K562 (cell line): ENCODE data around the gene ZSWIM9. TPM values are rescaled to one million over a fixed set of nuclear protein-coding genes. Genes with fewer than 3 reads are reported as not detected.

Source experiments
- ATAC-seq: fragments of 200-7000 bp; cut with Tn5 transposase; 3 replicates; pipeline ENCODE4 v1.9.1; 2020; ENCODE audit warnings: moderate library complexity
- BruUV-seq: library from RNA; stranded (reverse); fragments of 400-500 nt; replicated peaks from 2 replicates; lab custom pipeline; 2021; lab: Mats Ljungman, UMichigan
- CTCF ChIA-PET: fragments of 300-600 bp; formaldehyde crosslinking; extraction: SDS; loops from one replicate; lab custom pipeline; 2021; ENCODE audit warnings: low intra/inter-chr PET ratio; lab: Yijun Ruan, JAX
- POLR2A ChIA-PET: fragments of 300-600, 350-650 bp; sonication (Branson Sonifier 250); formaldehyde crosslinking; extraction: SDS; loops from one replicate; lab custom pipeline; 2021; ENCODE audit warnings: antibody characterized with exemption, inconsistent platforms; lab: Yijun Ruan, JAX
- DNase-seq, 4 experiments: peaks; one replicate each; pipeline versions ENCODE4 v3.0.0 to v3.0.0-alpha.2; 2011 to 2018; ENCODE audit warnings: low spot score in 3 of 4, mixed read lengths in 3 of 4; ENCODE audit errors: extremely low read depth in 1 of 4
- FAIRE-seq: peaks from 2 replicates; lab custom pipeline; 2011; peaks lifted over from hg19 to GRCh38; lab: Jason Lieb, UNC
- H2AFZ ChIP-seq: 2 replicates; pipeline ENCODE4 v1.6.0; 2011; ENCODE audit warnings: low read depth, low read length, control low read depth, inconsistent platforms
- H3K27ac ChIP-seq: fragments of 200-600 bp; 3 replicates; pipeline ENCODE4 v1.8.0; 2011; ENCODE audit warnings: low read depth, mild to moderate bottlenecking, control low read depth, inconsistent platforms, low read length, moderate library complexity, mixed read lengths; ENCODE audit errors: extremely low read depth
- H3K27me3 ChIP-seq, 2 experiments: fragments of 300-600 bp in 1 of 2; 2 replicates in 1 of 2; 3 replicates in 1 of 2; pipeline versions ENCODE4 v1.6.0 to v1.8.0; 2011; ENCODE audit warnings: inconsistent platforms in 2 of 2, low read length in 2 of 2, mild to moderate bottlenecking in 1 of 2, mixed read lengths in 1 of 2, moderate library complexity in 1 of 2; ENCODE audit not compliant: control insufficient read depth in 2 of 2, insufficient read depth in 2 of 2
- H3K36me3 ChIP-seq: fragments of 300-600 bp; 3 replicates; pipeline ENCODE4 v1.8.0; 2011; ENCODE audit warnings: mild to moderate bottlenecking, low read length, inconsistent platforms; ENCODE audit not compliant: control insufficient read depth, insufficient read depth
- H3K4me1 ChIP-seq, 2 experiments: fragments of 200-600 bp in 1 of 2; replicated peaks in 1 of 2; 2 replicates in 1 of 2; 3 replicates in 1 of 2; pipeline versions ENCODE4 v1.5.1 to v1.8.0; 2011; ENCODE audit warnings: inconsistent platforms in 2 of 2, low read length in 2 of 2, mild to moderate bottlenecking in 1 of 2, mixed read lengths in 1 of 2, moderate library complexity in 1 of 2; ENCODE audit not compliant: control insufficient read depth in 2 of 2, insufficient read depth in 2 of 2
- H3K4me2 ChIP-seq: 2 replicates; pipeline ENCODE4 v1.6.1; 2011; ENCODE audit warnings: low read length, control low read depth, inconsistent platforms, mixed read lengths; ENCODE audit not compliant: insufficient read depth
- H3K4me3 ChIP-seq: fragments of 200-600 bp; sonication (generic), shearing (Covaris generic); 2 replicates; pipeline ENCODE4 v1.5.1; 2016; ENCODE audit warnings: control low read depth, inconsistent platforms
- H3K79me2 ChIP-seq: fragments of 200-600 bp; 3 replicates; pipeline ENCODE4 v1.8.0; 2011; ENCODE audit warnings: low read length, inconsistent platforms; ENCODE audit not compliant: control insufficient read depth, insufficient read depth
- H3K9ac ChIP-seq, 2 experiments: 2 replicates each; pipeline versions ENCODE4 v1.6.0 to v1.6.1; 2011; ENCODE audit warnings: low read depth in 2 of 2, low read length in 2 of 2, control low read depth in 1 of 2, inconsistent platforms in 1 of 2, mild to moderate bottlenecking in 1 of 2, mixed read lengths in 1 of 2; ENCODE audit not compliant: insufficient read depth in 1 of 2
- H3K9me1 ChIP-seq: one replicate; pipeline ENCODE4 v1.6.0; 2011; ENCODE audit warnings: inconsistent platforms, mild to moderate bottlenecking, low read length, moderate library complexity; ENCODE audit not compliant: control insufficient read depth, insufficient read depth
- H3K9me3 ChIP-seq: replicated peaks from 2 replicates; pipeline ENCODE4 v1.5.1; 2011; ENCODE audit warnings: low read depth, low read length, inconsistent platforms; ENCODE audit not compliant: control insufficient read depth, insufficient read depth
- H4K20me1 ChIP-seq: replicated peaks from 2 replicates; pipeline ENCODE4 v1.6.1; 2011; ENCODE audit warnings: low read length, inconsistent platforms, mixed read lengths; ENCODE audit not compliant: control insufficient read depth, insufficient read depth
- ATF7 ChIP-seq: fragments of 450-650 bp; IDR thresholded peaks from 2 replicates; pipeline ENCODE4 v1.7.1; 2014; ENCODE audit warnings: mild to moderate bottlenecking, moderate library complexity
- FOXK2 ChIP-seq, 2 experiments: fragments of 450-650 bp; IDR thresholded peaks in 1 of 2; conservative IDR thresholded peaks in 1 of 2; 2 replicates each; pipeline ENCODE4 v1.6.1; 2016; ENCODE audit warnings: low read depth in 2 of 2, mild to moderate bottlenecking in 1 of 2
- ZFP36 ChIP-seq: fragments of 150-350 bp; IDR thresholded peaks from 2 replicates; pipeline ENCODE4 v1.6.1; 2018; ENCODE audit warnings: low read length, low read depth; ENCODE audit not compliant: partially characterized antibody
- WGBS: fragments of 100-300 bp; shearing (Covaris generic); methylation state at CpG from one replicate; pipeline ENCODE4 v1.1.6; 2016; ENCODE audit warnings: low coverage, mixed read lengths; ENCODE audit not compliant: insufficient coverage; ENCODE audit errors: missing lambda C conversion rate; 5-methylcytosine and 5-hydroxymethylcytosine counted together
- in situ Hi-C: fragments of 300-500 bp; cut with MboI; formaldehyde crosslinking; loops from 4 replicates; pipeline ENCODE4 v1.15.0; 2018; ENCODE audit warnings: inconsistent platforms, mixed read lengths
- intact Hi-C: fragments of 100-400 bp; cut with micrococcal nuclease; formaldehyde crosslinking; loops from 2 replicates; pipeline ENCODE4 v1.14.2; 2022
- polyA plus RNA-seq, 8 experiments: library from polyadenylated mRNA; depleted of rRNA in 4 of 8; stranded (reverse) in 5 of 8; unstranded in 3 of 8; fragments of >200 nt; fragmentation: Nextera tagmentation in 2 of 8; fragmentation: Illumina TruSeq in 1 of 8; extraction: Ambion mirVana in 2 of 8; extraction: Trizol in 1 of 8; gene quantifications; 2 replicates each; pipeline versions ENCODE4 v1.2.1 to v1.2.3, GENCODE V29; 2011 to 2014; ENCODE audit warnings: inconsistent platforms in 1 of 8, missing spikeins in 1 of 8
- total RNA-seq, 7 experiments: library from RNA; depleted of rRNA in 6 of 7; stranded (reverse); fragments of >200 nt in 6 of 7; fragmentation: Illumina TruSeq in 2 of 7; extraction: Trizol in 2 of 7; gene quantifications; 2 replicates each; pipeline versions ENCODE4 v1.2.1 to v1.2.3, GENCODE V29; 2011 to 2021; ENCODE audit warnings: low replicate concordance in 1 of 7
- TF ChIP-seq, protein P1 (sequence below), 2 experiments: fragments of 450-650 bp in 1 of 2; sonication (generic) in 1 of 2; formaldehyde crosslinking in 1 of 2; IDR thresholded peaks in 1 of 2; conservative IDR thresholded peaks in 1 of 2; 2 replicates each; pipeline versions ENCODE4 v1.6.1 to v1.8.1; 2016 to 2023; ENCODE audit warnings: mild to moderate bottlenecking in 2 of 2, moderate library complexity in 2 of 2, inconsistent platforms in 1 of 2, missing genetic modification reagents in 1 of 2

ZSWIM9 gene
- total and polyA plus RNA-seq, 9 of the 15 experiments (the other 6 are each of a cell fraction or from before 2014, with no cell fraction given): 0.04 to 1.4 (median 0.34) TPM; not detected in 1

DNA sequence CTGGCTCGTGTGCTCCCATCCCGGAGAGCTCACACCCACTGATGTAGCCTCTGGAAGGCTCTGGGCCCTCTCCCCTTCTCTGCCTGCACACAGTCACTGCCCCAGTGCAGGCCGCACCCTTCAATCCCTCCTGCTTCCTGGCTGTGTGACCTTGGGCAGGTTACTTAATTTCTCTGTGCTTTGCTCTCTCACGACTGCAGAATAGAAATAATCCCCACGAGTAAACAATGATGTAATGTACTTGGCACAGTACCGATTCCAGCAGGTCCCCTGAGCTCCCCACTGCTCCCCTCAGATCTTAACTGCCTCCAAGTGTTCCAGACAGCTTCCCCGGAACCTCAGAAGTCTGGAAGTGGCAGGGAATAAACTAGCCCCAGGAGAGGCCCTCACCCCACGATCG, 16.5 kb upstream of the ZSWIM9 start:
- peak; percentile 48; the same call in 1 of the 2 replicates for TF ChIP-seq ATF7
- TF ChIP-seq, protein P1, sequence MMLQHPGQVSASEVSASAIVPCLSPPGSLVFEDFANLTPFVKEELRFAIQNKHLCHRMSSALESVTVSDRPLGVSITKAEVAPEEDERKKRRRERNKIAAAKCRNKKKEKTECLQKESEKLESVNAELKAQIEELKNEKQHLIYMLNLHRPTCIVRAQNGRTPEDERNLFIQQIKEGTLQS (IDR thresholded peaks at IDR 0.05): 0 out of 2 replicates have a peak, but pooled peaks have one; percentile 9
- TF ChIP-seq, protein P1 (CRISPR knock-in tag; conservative IDR thresholded peaks at IDR 0.05): no peak
- peak; percentile 66 for TF ChIP-seq ZFP36
- TF ChIP-seq FOXK2 (conservative IDR thresholded peaks at IDR 0.05 in 1 of 2, IDR thresholded peaks at IDR 0.05 in 1 of 2; ENCODE audit: low read depth in 2 of 2): no peak
- ChIA-PET POLR2A (interaction anchor here (0.6 kb wide), 2 partner anchors 17 to 180 kb away, joined by 3 read pairs; no protein-coding TSS in a partner anchor), CTCF (no interaction called here)
- H2AFZ ChIP-seq: no peak overlapping the region
- no peaks in the 10 kb centered on the region for H3K27me3 ChIP-seq
- H3K4me2 ChIP-seq: no peak overlapping the region
- no peak overlapping the region for H3K27ac ChIP-seq
- no peak overlapping the region for H3K4me3 ChIP-seq
- FAIRE-seq: no peak
- no peaks in the 10 kb centered on the region for H4K20me1 ChIP-seq
- peak overlapping the region in 1 of 2 experiments; percentile 13; a peak in 1 of 4 replicates for H3K9ac ChIP-seq
- 70% methylated on average over 9 of the region's 9 CpGs for WGBS
- H3K9me3 ChIP-seq: no peaks in the 10 kb centered on the region
- H3K79me2 ChIP-seq: no peaks in the 10 kb centered on the region
- peaks cover 83% of the 10 kb centered on the region; the same call in 2 of the 3 replicates for H3K36me3 ChIP-seq
- H3K9me1 ChIP-seq: peaks cover 3% of the 10 kb centered on the region
- no peak for DNase-seq
- BruUV-seq: no TSS peak
- H3K4me1 ChIP-seq: no peaks in the 10 kb centered on the region; a peak in 1 of 5 replicates
- peak; percentile 27; the same call in 1 of the 3 replicates for ATAC-seq
- intact Hi-C loops (no loop called here), in situ Hi-C loops (no loop called here)
